HepG2 (cell line): ENCODE results near the gene KAT7. TPM values are rescaled to one million over a fixed set of nuclear protein-coding genes. Genes with fewer than 3 reads are reported as not detected.

Experiments used
- ATAC-seq: fragments of 200-7000 bp; cut with Tn5 transposase; 3 replicates; pipeline ENCODE4 v1.9.1; 2020; ENCODE audit warnings: mild to moderate bottlenecking, moderate library complexity
- BruUV-seq: library from RNA; stranded (reverse); fragments of 400-500 nt; replicated peaks from 2 replicates; lab custom pipeline; 2021; lab: Mats Ljungman, UMichigan
- CTCF ChIA-PET: fragments of 300-600 bp; formaldehyde crosslinking; extraction: SDS; loops from one replicate; lab custom pipeline; 2021; ENCODE audit warnings: low total read pairs, inconsistent platforms, low intra/inter-chr PET ratio; lab: Yijun Ruan, JAX
- POLR2A ChIA-PET: fragments of 350-600 bp; sonication (Branson Sonifier 250); formaldehyde crosslinking; loops from one replicate; lab custom pipeline; 2020; ENCODE audit warnings: antibody characterized with exemption, inconsistent platforms; lab: Yijun Ruan, JAX
- DNase-seq: peaks from one replicate; pipeline ENCODE4 v3.0.0-alpha.2; 2015; ENCODE audit warnings: low spot score
- FAIRE-seq: peaks from 3 replicates; lab custom pipeline; 2011; peaks lifted over from hg19 to GRCh38; lab: Jason Lieb, UNC
- H2AFZ ChIP-seq: one replicate; pipeline ENCODE4 v1.6.1; 2011; ENCODE audit warnings: low read length, inconsistent platforms
- H3K27ac ChIP-seq: fragments of 300-600 bp; 3 replicates; pipeline ENCODE4 v1.8.0; 2011; ENCODE audit warnings: mixed run types, mild to moderate bottlenecking, mixed read lengths, low read length, inconsistent platforms; ENCODE audit not compliant: insufficient read depth; ENCODE audit errors: extremely low read length
- H3K27me3 ChIP-seq, 2 experiments: fragments of 200-600 bp in 1 of 2; 2 replicates in 1 of 2; 3 replicates in 1 of 2; pipeline versions ENCODE4 v1.6.0 to v1.8.0; 2011; ENCODE audit warnings: low read length in 2 of 2, mild to moderate bottlenecking in 2 of 2, moderate library complexity in 2 of 2, inconsistent platforms in 1 of 2; ENCODE audit not compliant: insufficient read depth in 2 of 2, control insufficient read depth in 1 of 2
- H3K36me3 ChIP-seq, 2 experiments: fragments of 200-600 bp in 1 of 2; replicated peaks in 1 of 2; 2 replicates in 1 of 2; 3 replicates in 1 of 2; pipeline versions ENCODE4 v1.5.1 to v1.8.0; 2011; ENCODE audit warnings: low read length in 2 of 2, inconsistent platforms in 1 of 2; ENCODE audit not compliant: insufficient read depth in 2 of 2, control insufficient read depth in 1 of 2
- H3K4me1 ChIP-seq: 2 replicates; pipeline ENCODE4 v1.5.1; 2012; ENCODE audit warnings: low read length, inconsistent platforms; ENCODE audit not compliant: insufficient read depth
- H3K4me2 ChIP-seq: 2 replicates; pipeline ENCODE4 v1.6.0; 2011; ENCODE audit warnings: low read depth, low read length, inconsistent platforms
- H3K4me3 ChIP-seq, 3 experiments: fragments of 200-600 bp in 1 of 3; sonication (generic), shearing (Covaris generic) in 1 of 3; replicated peaks in 1 of 3; 2 replicates each; pipeline ENCODE4 v1.5.1; 2011 to 2016; ENCODE audit warnings: low read length in 3 of 3, inconsistent platforms in 2 of 3, low read depth in 2 of 3, mild to moderate bottlenecking in 2 of 3, control low read depth in 1 of 3, mixed read lengths in 1 of 3; ENCODE audit not compliant: insufficient read depth in 1 of 3
- H3K79me2 ChIP-seq: one replicate; pipeline ENCODE4 v1.6.1; 2011; ENCODE audit warnings: low read length, inconsistent platforms; ENCODE audit not compliant: insufficient read depth
- H3K9ac ChIP-seq: 2 replicates; pipeline ENCODE4 v1.6.0; 2011; ENCODE audit warnings: mild to moderate bottlenecking, low read depth, low read length, inconsistent platforms; ENCODE audit not compliant: insufficient read depth
- H3K9me3 ChIP-seq: 2 replicates; pipeline ENCODE4 v1.5.1; 2012; ENCODE audit warnings: mild to moderate bottlenecking, low read length
- H4K20me1 ChIP-seq: 2 replicates; pipeline ENCODE4 v1.6.0; 2011; ENCODE audit warnings: inconsistent platforms, mild to moderate bottlenecking, low read length, moderate library complexity; ENCODE audit not compliant: insufficient read depth
- ARNT2 ChIP-seq: sonication (generic); formaldehyde crosslinking; IDR thresholded peaks from 2 replicates; pipeline ENCODE4 v1.8.0; 2022; ENCODE audit warnings: mild to moderate bottlenecking, low read depth, missing genetic modification reagents, moderate library complexity
- HDAC2 ChIP-seq: sonication (generic); formaldehyde crosslinking; IDR thresholded peaks from 2 replicates; pipeline ENCODE4 v1.4.0; 2020; ENCODE audit warnings: missing genetic modification reagents
- KLF11 ChIP-seq: IDR thresholded peaks from 2 replicates; pipeline ENCODE4 v1.6.1; 2016; ENCODE audit warnings: missing compliant biosample characterization
- MEIS2 ChIP-seq: sonication (generic); formaldehyde crosslinking; IDR thresholded peaks from 2 replicates; pipeline ENCODE4 v1.9.0; 2021; ENCODE audit warnings: mild to moderate bottlenecking, missing genetic modification reagents
- PCBP1 ChIP-seq: fragments of 200-400 bp; formaldehyde crosslinking; IDR thresholded peaks from 2 replicates; pipeline ENCODE4 v1.6.1; 2017; ENCODE audit warnings: mild to moderate bottlenecking, low read depth, low read length, borderline replicate concordance
- RXRA ChIP-seq: sonication (generic); formaldehyde crosslinking; IDR thresholded peaks from 2 replicates; pipeline ENCODE4 v1.5.1; 2020; ENCODE audit warnings: missing genetic modification reagents
- STAG1 ChIP-seq: sonication (generic); formaldehyde crosslinking; IDR thresholded peaks from 2 replicates; pipeline ENCODE4 v1.4.0; 2020; ENCODE audit warnings: missing genetic modification reagents
- TBP ChIP-seq: sonication (generic); formaldehyde crosslinking; IDR thresholded peaks from 2 replicates; pipeline ENCODE4 v1.5.0; 2020; ENCODE audit warnings: missing genetic modification reagents
- TBX2 ChIP-seq: sonication (generic); formaldehyde crosslinking; IDR thresholded peaks from 2 replicates; pipeline ENCODE4 v1.5.0; 2020; ENCODE audit warnings: missing genetic modification reagents, mild to moderate bottlenecking, borderline replicate concordance
- WIZ ChIP-seq: sonication (generic); formaldehyde crosslinking; IDR thresholded peaks from 2 replicates; pipeline ENCODE4 v1.5.1; 2020; ENCODE audit warnings: mild to moderate bottlenecking, missing genetic modification reagents
- ZNF230 ChIP-seq: sonication (generic); formaldehyde crosslinking; IDR thresholded peaks from 2 replicates; pipeline ENCODE4 v1.4.0; 2020; ENCODE audit warnings: mild to moderate bottlenecking, missing genetic modification reagents
- ZNF720 ChIP-seq: sonication (generic); formaldehyde crosslinking; IDR thresholded peaks from 2 replicates; pipeline ENCODE4 v1.4.0; 2020; ENCODE audit warnings: missing genetic modification reagents
- ZNF776 ChIP-seq: sonication (generic); formaldehyde crosslinking; IDR thresholded peaks from 2 replicates; pipeline ENCODE4 v1.4.0; 2020; ENCODE audit warnings: mild to moderate bottlenecking, missing genetic modification reagents
- ZNF782 ChIP-seq: sonication (generic); formaldehyde crosslinking; IDR thresholded peaks from 2 replicates; pipeline ENCODE4 v1.4.0; 2020; ENCODE audit warnings: missing genetic modification reagents, mild to moderate bottlenecking, borderline replicate concordance
- ZNF891 ChIP-seq: sonication (generic); formaldehyde crosslinking; IDR thresholded peaks from 2 replicates; pipeline ENCODE4 v1.5.0; 2020; ENCODE audit warnings: mild to moderate bottlenecking, missing genetic modification reagents
- WGBS: methylation state at CpG from one replicate; pipeline ENCODE4 v1.1.6; 2017; ENCODE audit warnings: low lambda C conversion rate; 5-methylcytosine and 5-hydroxymethylcytosine counted together
- in situ Hi-C: cut with HindIII; loops from 2 replicates; pipeline ENCODE4 v1.10.0; 2017; ENCODE audit warnings: low pct_unique_long_range_greater_than_20kb; ENCODE audit not compliant: extremely low pct_ligation_motif_present
- intact Hi-C: fragments of 100-400 bp; cut with micrococcal nuclease; formaldehyde crosslinking; loops from one replicate; pipeline ENCODE4 v1.10.0; 2022; ENCODE audit not compliant: unreplicated experiment
- polyA plus RNA-seq, 8 experiments: library from polyadenylated mRNA; depleted of rRNA in 3 of 8; stranded (reverse) in 7 of 8; unstranded in 1 of 8; fragments of >200 nt; fragmentation: Illumina TruSeq in 4 of 8; extraction: Trizol in 4 of 8; gene quantifications; 2 replicates each; pipeline versions ENCODE4 v1.2.1 to v1.2.3, GENCODE V29; 2011 to 2016; ENCODE audit warnings: low read depth in 4 of 8, missing spikeins in 1 of 8, mixed read lengths in 1 of 8; ENCODE audit not compliant: insufficient read depth in 1 of 8
- total RNA-seq, 5 experiments: library from RNA; depleted of rRNA; stranded (reverse); fragments of >200 nt; fragmentation: Illumina TruSeq; extraction: Trizol; gene quantifications; 2 replicates each; pipeline ENCODE4 v1.2.3, GENCODE V29; 2016; ENCODE audit warnings: low read depth in 1 of 5
- TF ChIP-seq, protein P1 (sequence below): IDR thresholded peaks from 2 replicates; pipeline ENCODE4 v1.6.1; 2016; ENCODE audit warnings: low read depth
- TF ChIP-seq, protein P2 (sequence below): IDR thresholded peaks from 2 replicates; pipeline ENCODE4 v1.6.1; 2016; ENCODE audit warnings: low read depth, borderline replicate concordance
- TF ChIP-seq, protein P3 (sequence below): sonication (generic); formaldehyde crosslinking; IDR thresholded peaks from 2 replicates; pipeline ENCODE4 v1.4.0; 2020; ENCODE audit warnings: missing genetic modification reagents, borderline replicate concordance

The KAT7 gene
- total and polyA plus RNA-seq, 2 of the 13 experiments (the other 11 are each of a cell fraction or from before 2014, with no cell fraction given), result 21.2 to 39.2 TPM

DNA sequence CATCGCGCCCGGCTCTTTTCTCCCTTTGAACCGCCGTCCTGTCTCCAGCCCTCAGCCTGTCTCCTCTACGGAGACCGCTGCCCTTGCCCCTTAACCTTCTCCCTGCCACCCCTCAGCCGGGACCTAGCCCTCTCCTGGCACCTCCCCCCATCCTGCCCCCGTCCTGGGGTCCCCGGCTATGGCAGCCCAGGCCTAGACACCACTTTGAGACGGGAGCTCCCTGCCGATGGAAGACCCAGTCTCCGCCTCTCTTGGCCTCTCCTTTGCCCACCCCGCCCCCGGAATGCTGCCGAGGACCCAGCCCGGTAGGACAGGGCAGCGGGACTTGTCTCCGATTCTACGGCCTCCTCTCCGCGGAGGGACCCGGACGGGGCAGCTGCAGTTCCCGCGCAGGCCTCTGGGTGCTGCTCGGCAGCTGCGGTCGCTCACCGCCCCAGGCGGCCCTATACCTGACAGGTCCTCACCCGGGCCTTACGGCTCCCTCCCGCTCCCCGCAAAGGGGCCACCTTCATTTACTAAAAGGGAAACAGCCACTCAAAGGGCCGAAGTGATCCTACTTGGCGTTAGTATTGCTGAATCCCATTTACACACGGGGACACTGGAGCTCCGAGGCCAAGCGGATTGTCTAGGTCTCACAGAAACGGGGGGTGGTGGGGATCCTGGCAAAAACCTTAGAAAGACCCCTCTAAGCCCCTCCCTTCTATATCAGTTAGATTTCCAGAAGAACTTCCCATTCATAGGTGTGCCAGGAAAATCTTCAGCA lies 92.0 kb downstream of the KAT7 start:
- H3K79me2 ChIP-seq, result no peaks in the 10 kb centered on the region
- peak; percentile 96 for ATAC-seq
- peak overlapping the region; percentile 58 for H3K4me2 ChIP-seq
- WGBS, result 15% methylated on average over 23 of the region's 41 CpGs
- H3K27me3 ChIP-seq, result peaks cover 2 to 53% of the 10 kb centered on the region in 2 experiments; a peak in 4 of 5 replicates
- peak overlapping the region in 1 of 3 experiments; percentile 20; a peak in 1 of 6 replicates for H3K4me3 ChIP-seq
- POLR2A ChIA-PET, result interaction anchor here (0.9 kb wide), 1 partner anchor 116 kb away, joined by 3 read pairs; no protein-coding TSS in a partner anchor
- H4K20me1 ChIP-seq, result no peaks in the 10 kb centered on the region
- peaks cover 16% of the 10 kb centered on the region for H3K4me1 ChIP-seq
- no peak overlapping the region for H3K27ac ChIP-seq
- FAIRE-seq, result no peak
- CTCF ChIA-PET, result interaction anchor here (0.7 to 3.3 kb wide), 5 partner anchors 19 to 116 kb away, joined by 3 to 49 read pairs (median 4); partner anchors contain the start of gene DLX3
- no TSS peak for BruUV-seq
- intact Hi-C loops, result loop anchor here (1.0 kb wide), 2 partner anchors 72 to 116 kb away; no protein-coding TSS in a partner anchor
- H3K36me3 ChIP-seq, result no peaks in the 10 kb centered on the region
- H3K9me3 ChIP-seq, result no peaks in the 10 kb centered on the region
- no peak overlapping the region for H2AFZ ChIP-seq
- in situ Hi-C loops, result no loop called here
- DNase-seq, result peak; percentile 57
- no peak overlapping the region for H3K9ac ChIP-seq
- TF ChIP-seq PCBP1 (0 out of 2 replicates have a peak, but pooled peaks have one; percentile 50), ZNF891 (CRISPR knock-in tag) (peak; percentile 32; the same call in 1 of the 2 replicates), ZNF230 (CRISPR knock-in tag) (0 out of 2 replicates have a peak, but pooled peaks have one; percentile 73), ZNF782 (CRISPR knock-in tag) (0 out of 2 replicates have a peak, but pooled peaks have one; percentile 27), TBX2 (CRISPR knock-in tag) (peak; percentile 70), STAG1 (CRISPR knock-in tag) (peak; percentile 96), ARNT2 (CRISPR knock-in tag) (peak; percentile 76), ZNF776 (CRISPR knock-in tag) (no peak), WIZ (CRISPR knock-in tag) (no peak), RXRA (CRISPR knock-in tag) (0 out of 2 replicates have a peak, but pooled peaks have one; percentile 10), HDAC2 (CRISPR knock-in tag) (0 out of 2 replicates have a peak, but pooled peaks have one; percentile 20), KLF11 (CRISPR knock-in tag) (no peak), ZNF720 (no peak), MEIS2 (CRISPR knock-in tag) (peak; percentile 59; the same call in 1 of the 2 replicates), TBP (CRISPR knock-in tag) (no peak)
- TF ChIP-seq, protein P1, sequence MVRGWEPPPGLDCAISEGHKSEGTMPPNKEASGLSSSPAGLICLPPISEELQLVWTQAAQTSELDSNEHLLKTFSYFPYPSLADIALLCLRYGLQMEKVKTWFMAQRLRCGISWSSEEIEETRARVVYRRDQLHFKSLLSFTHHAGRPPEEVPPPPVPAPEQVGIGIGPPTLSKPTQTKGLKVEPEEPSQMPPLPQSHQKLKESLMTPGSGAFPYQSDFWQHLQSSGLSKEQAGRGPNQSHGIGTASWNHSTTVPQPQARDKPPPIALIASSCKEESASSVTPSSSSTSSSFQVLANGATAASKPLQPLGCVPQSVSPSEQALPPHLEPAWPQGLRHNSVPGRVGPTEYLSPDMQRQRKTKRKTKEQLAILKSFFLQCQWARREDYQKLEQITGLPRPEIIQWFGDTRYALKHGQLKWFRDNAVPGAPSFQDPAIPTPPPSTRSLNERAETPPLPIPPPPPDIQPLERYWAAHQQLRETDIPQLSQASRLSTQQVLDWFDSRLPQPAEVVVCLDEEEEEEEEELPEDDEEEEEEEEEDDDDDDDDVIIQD (CRISPR knock-in tag), result no peak
- TF ChIP-seq, protein P2, sequence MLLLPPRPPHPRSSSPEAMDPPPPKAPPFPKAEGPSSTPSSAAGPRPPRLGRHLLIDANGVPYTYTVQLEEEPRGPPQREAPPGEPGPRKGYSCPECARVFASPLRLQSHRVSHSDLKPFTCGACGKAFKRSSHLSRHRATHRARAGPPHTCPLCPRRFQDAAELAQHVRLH (CRISPR knock-in tag), result peak; percentile 80; the same call in 1 of the 2 replicates
- TF ChIP-seq, protein P3, sequence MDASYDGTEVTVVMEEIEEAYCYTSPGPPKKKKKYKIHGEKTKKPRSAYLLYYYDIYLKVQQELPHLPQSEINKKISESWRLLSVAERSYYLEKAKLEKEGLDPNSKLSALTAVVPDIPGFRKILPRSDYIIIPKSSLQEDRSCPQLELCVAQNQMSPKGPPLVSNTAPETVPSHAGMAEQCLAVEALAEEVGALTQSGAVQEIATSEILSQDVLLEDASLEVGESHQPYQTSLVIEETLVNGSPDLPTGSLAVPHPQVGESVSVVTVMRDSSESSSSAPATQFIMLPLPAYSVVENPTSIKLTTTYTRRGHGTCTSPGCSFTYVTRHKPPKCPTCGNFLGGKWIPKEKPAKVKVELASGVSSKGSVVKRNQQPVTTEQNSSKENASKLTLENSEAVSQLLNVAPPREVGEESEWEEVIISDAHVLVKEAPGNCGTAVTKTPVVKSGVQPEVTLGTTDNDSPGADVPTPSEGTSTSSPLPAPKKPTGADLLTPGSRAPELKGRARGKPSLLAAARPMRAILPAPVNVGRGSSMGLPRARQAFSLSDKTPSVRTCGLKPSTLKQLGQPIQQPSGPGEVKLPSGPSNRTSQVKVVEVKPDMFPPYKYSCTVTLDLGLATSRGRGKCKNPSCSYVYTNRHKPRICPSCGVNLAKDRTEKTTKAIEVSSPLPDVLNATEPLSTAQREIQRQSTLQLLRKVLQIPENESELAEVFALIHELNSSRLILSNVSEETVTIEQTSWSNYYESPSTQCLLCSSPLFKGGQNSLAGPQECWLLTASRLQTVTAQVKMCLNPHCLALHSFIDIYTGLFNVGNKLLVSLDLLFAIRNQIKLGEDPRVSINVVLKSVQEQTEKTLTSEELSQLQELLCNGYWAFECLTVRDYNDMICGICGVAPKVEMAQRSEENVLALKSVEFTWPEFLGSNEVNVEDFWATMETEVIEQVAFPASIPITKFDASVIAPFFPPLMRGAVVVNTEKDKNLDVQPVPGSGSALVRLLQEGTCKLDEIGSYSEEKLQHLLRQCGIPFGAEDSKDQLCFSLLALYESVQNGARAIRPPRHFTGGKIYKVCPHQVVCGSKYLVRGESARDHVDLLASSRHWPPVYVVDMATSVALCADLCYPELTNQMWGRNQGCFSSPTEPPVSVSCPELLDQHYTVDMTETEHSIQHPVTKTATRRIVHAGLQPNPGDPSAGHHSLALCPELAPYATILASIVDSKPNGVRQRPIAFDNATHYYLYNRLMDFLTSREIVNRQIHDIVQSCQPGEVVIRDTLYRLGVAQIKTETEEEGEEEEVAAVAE, result 0 out of 2 replicates have a peak, but pooled peaks have one; percentile 52
